ENCODE results near the gene PRLHR.

- no peak for TF ChIP-seq CTCF (conservative IDR thresholded peaks at IDR 0.05)
- TF ChIP-seq ZFX (IDR thresholded peaks at IDR 0.05): no peak
These were observed 50.1 kb downstream of the PRLHR start for GRCh38 chr10:118545381-118545780.
